H1 (cell line): ENCODE data around the gene PLEKHM3. TPM values are rescaled to one million over a fixed set of nuclear protein-coding genes. Genes with fewer than 3 reads are reported as not detected.

ENCODE experiments used
- CTCF ChIA-PET: fragments of 300-600 bp; sonication (Branson Sonifier 250); formaldehyde crosslinking; loops from one replicate; lab custom pipeline; 2021; ENCODE audit not compliant: partially characterized antibody; lab: Charles Lee
- POLR2A ChIA-PET: fragments of 300-600 bp; sonication (Branson Sonifier 250); formaldehyde crosslinking; loops from one replicate; lab custom pipeline; 2021; ENCODE audit warnings: inconsistent platforms; ENCODE audit not compliant: partially characterized antibody; lab: Charles Lee
- DNase-seq, 2 experiments: peaks; one replicate each; pipeline versions ENCODE4 v3.0.0 to v3.0.0-alpha.2; 2010 to 2022; ENCODE audit warnings: low spot score in 2 of 2, low read depth in 1 of 2, mixed read lengths in 1 of 2
- FAIRE-seq: peaks from 2 replicates; lab custom pipeline; 2011; peaks lifted over from hg19 to GRCh38; lab: Jason Lieb, UNC
- H2AFZ ChIP-seq: 2 replicates; pipeline ENCODE4 v1.8.1; 2012; ENCODE audit warnings: low read length, inconsistent platforms
- H2AK5ac ChIP-seq: 2 replicates; pipeline ENCODE4 v1.6.1; 2013; ENCODE audit warnings: low read depth, low read length
- H2BK120ac ChIP-seq: replicated peaks from 2 replicates; pipeline ENCODE3; 2013; ENCODE audit warnings: low read depth, low read length, inconsistent platforms
- H2BK12ac ChIP-seq: 2 replicates; pipeline ENCODE4 v1.6.1; 2013; ENCODE audit warnings: low read depth, low read length
- H2BK15ac ChIP-seq: 2 replicates; pipeline ENCODE4 v1.6.1; 2013; ENCODE audit warnings: low read length
- H2BK20ac ChIP-seq: 2 replicates; pipeline ENCODE4 v1.6.1; 2013; ENCODE audit warnings: low read length
- H2BK5ac ChIP-seq: 2 replicates; pipeline ENCODE4 v1.6.1; 2013; ENCODE audit warnings: low read depth, low read length
- H3K14ac ChIP-seq: 2 replicates; pipeline ENCODE4 v1.6.1; 2013; ENCODE audit warnings: inconsistent platforms; ENCODE audit not compliant: insufficient read length
- H3K18ac ChIP-seq: 2 replicates; pipeline ENCODE4 v1.6.1; 2013; ENCODE audit warnings: low read length; ENCODE audit errors: extremely low read depth
- H3K23ac ChIP-seq: 2 replicates; pipeline ENCODE4 v1.6.1; 2013; ENCODE audit warnings: inconsistent platforms; ENCODE audit not compliant: insufficient read length
- H3K23me2 ChIP-seq: 2 replicates; pipeline ENCODE4 v1.6.1; 2013; ENCODE audit warnings: low read depth, low read length
- H3K27ac ChIP-seq: 2 replicates; pipeline ENCODE4 v1.6.1; 2011; ENCODE audit warnings: low read depth, low read length, inconsistent platforms
- H3K27me3 ChIP-seq, 4 experiments: replicated peaks in 1 of 4; 1 replicate in 1 of 4; 2 replicates in 3 of 4; pipeline versions ENCODE4 v1.6.1 to v1.8.1; 2011 to 2013; ENCODE audit warnings: low read length in 3 of 4, mild to moderate bottlenecking in 3 of 4, inconsistent platforms in 2 of 4, mixed read lengths in 2 of 4, moderate library complexity in 1 of 4; ENCODE audit not compliant: control insufficient read depth in 3 of 4, insufficient read depth in 3 of 4; ENCODE audit errors: extremely low read depth in 1 of 4
- H3K36me3 ChIP-seq, 4 experiments: 2 replicates each; pipeline versions ENCODE4 v1.6.1 to v1.8.1; 2011 to 2013; ENCODE audit warnings: mild to moderate bottlenecking in 4 of 4, low read length in 3 of 4, moderate library complexity in 2 of 4, control low read depth in 1 of 4, inconsistent platforms in 1 of 4; ENCODE audit not compliant: insufficient read depth in 4 of 4, control insufficient read depth in 2 of 4
- H3K4ac ChIP-seq: replicated peaks from 2 replicates; pipeline ENCODE3; 2013; ENCODE audit warnings: low read length, low read depth, mixed read lengths, inconsistent platforms; ENCODE audit not compliant: insufficient read length
- H3K4me1 ChIP-seq, 4 experiments: replicated peaks in 1 of 4; 1 replicate in 1 of 4; 2 replicates in 3 of 4; pipeline versions ENCODE4 v1.6.1 to v1.8.1; 2011 to 2013; ENCODE audit warnings: low read length in 3 of 4, inconsistent platforms in 2 of 4, mixed read lengths in 1 of 4; ENCODE audit not compliant: insufficient read depth in 4 of 4, control insufficient read depth in 3 of 4
- H3K4me2 ChIP-seq, 2 experiments: 2 replicates each; pipeline versions ENCODE4 v1.6.1 to v1.8.1; 2011 to 2013; ENCODE audit warnings: low read depth in 2 of 2, low read length in 2 of 2, control low read depth in 1 of 2, inconsistent platforms in 1 of 2, mild to moderate bottlenecking in 1 of 2; ENCODE audit not compliant: insufficient read depth in 1 of 2
- H3K4me3 ChIP-seq, 4 experiments: fragments of 200-600, 300-600 bp in 1 of 4; sonication (generic), shearing (Covaris generic), sonication (Bioruptor Twin) in 1 of 4; 2 replicates each; pipeline versions ENCODE4 v1.5.1 to v1.8.1; 2011 to 2016; ENCODE audit warnings: low read length in 4 of 4, low read depth in 3 of 4, control low read depth in 2 of 4, inconsistent platforms in 2 of 4, mild to moderate bottlenecking in 2 of 4, mixed read lengths in 1 of 4, moderate library complexity in 1 of 4; ENCODE audit not compliant: insufficient read depth in 2 of 4; ENCODE audit errors: extremely low read depth in 1 of 4
- H3K56ac ChIP-seq: replicated peaks from 2 replicates; pipeline ENCODE3; 2013; ENCODE audit warnings: low read depth, mild to moderate bottlenecking, mixed read lengths, low read length, inconsistent platforms; ENCODE audit not compliant: insufficient read length
- H3K79me1 ChIP-seq: 2 replicates; pipeline ENCODE4 v1.6.1; 2013; ENCODE audit warnings: low read depth, low read length, control low read depth
- H3K79me2 ChIP-seq, 2 experiments: 2 replicates each; pipeline versions ENCODE4 v1.6.1 to v1.8.1; 2012 to 2013; ENCODE audit warnings: low read length in 2 of 2, mild to moderate bottlenecking in 2 of 2, inconsistent platforms in 1 of 2; ENCODE audit not compliant: insufficient read depth in 2 of 2, control insufficient read depth in 1 of 2
- H3K9ac ChIP-seq, 4 experiments: replicated peaks in 1 of 4; 1 replicate in 1 of 4; 2 replicates in 3 of 4; pipeline versions ENCODE4 v1.6.1 to v1.8.1; 2011 to 2013; ENCODE audit warnings: low read depth in 3 of 4, low read length in 3 of 4, control low read depth in 2 of 4, mild to moderate bottlenecking in 2 of 4, moderate library complexity in 2 of 4, inconsistent platforms in 1 of 4; ENCODE audit errors: extremely low read depth in 1 of 4
- H3K9me3 ChIP-seq, 2 experiments: 2 replicates each; pipeline versions ENCODE4 v1.6.1 to v1.8.1; 2012 to 2013; ENCODE audit warnings: mild to moderate bottlenecking in 2 of 2, moderate library complexity in 2 of 2, control low read depth in 1 of 2, inconsistent platforms in 1 of 2, low read depth in 1 of 2, low read length in 1 of 2, mixed read lengths in 1 of 2; ENCODE audit not compliant: insufficient read depth in 2 of 2
- H4K20me1 ChIP-seq, 2 experiments: replicated peaks in 1 of 2; 2 replicates each; pipeline versions ENCODE3 to v1.8.1; 2011 to 2013; ENCODE audit warnings: inconsistent platforms in 2 of 2, low read length in 2 of 2, mild to moderate bottlenecking in 1 of 2; ENCODE audit not compliant: insufficient read depth in 2 of 2, control insufficient read depth in 1 of 2
- H4K5ac ChIP-seq: 2 replicates; pipeline ENCODE4 v1.6.1; 2013; ENCODE audit warnings: low read length, low read depth, mixed read lengths, inconsistent platforms; ENCODE audit not compliant: insufficient read length
- H4K8ac ChIP-seq: 2 replicates; pipeline ENCODE4 v1.8.0; 2013; ENCODE audit warnings: mild to moderate bottlenecking, moderate library complexity, low read length, inconsistent platforms; ENCODE audit not compliant: insufficient read depth; ENCODE audit errors: extremely low read depth
- H4K91ac ChIP-seq: replicated peaks from 2 replicates; pipeline ENCODE3; 2013; ENCODE audit warnings: low read length, mixed read lengths, inconsistent platforms; ENCODE audit not compliant: insufficient read length
- TAF1 ChIP-seq: IDR thresholded peaks from 2 replicates; pipeline ENCODE4 v1.6.1; 2011; ENCODE audit warnings: mild to moderate bottlenecking, low read depth, low read length
- WGBS, 2 experiments: shearing (Covaris generic) in 1 of 2; methylation state at CpG; one replicate each; pipeline versions ENCODE4 v1.1.6 to v1.1.7; 2013 to 2015; ENCODE audit warnings: low lambda C conversion rate in 2 of 2, mixed read lengths in 2 of 2, inconsistent platforms in 1 of 2, low coverage in 1 of 2, missing lambda C conversion rate in 1 of 2; ENCODE audit not compliant: insufficient replicate concordance in 2 of 2, insufficient coverage in 1 of 2, insufficient read length in 1 of 2; ENCODE audit errors: extremely low coverage in 1 of 2, missing lambda C conversion rate in 1 of 2; 5-methylcytosine and 5-hydroxymethylcytosine counted together
- polyA plus RNA-seq, 7 experiments: library from polyadenylated mRNA; depleted of rRNA in 3 of 7; stranded (reverse) in 5 of 7; unstranded in 2 of 7; fragments of >200 nt in 5 of 7; fragments of 200-250 nt in 2 of 7; gene quantifications; 1 replicate in 5 of 7; 2 replicates in 1 of 7; 4 replicates in 1 of 7; pipeline versions ENCODE4 v1.2.1 to v1.2.3, GENCODE V29; 2011 to 2013; ENCODE audit warnings: missing spikeins in 2 of 7, mixed read lengths in 2 of 7
- total RNA-seq: library from RNA; stranded (reverse); fragmentation: NEBNext Ultra II Directional; extraction: Animal tissue kit (Norgen Biotek cat#: 25700); gene quantifications from 2 replicates; pipeline ENCODE4 v1.2.1, GENCODE V29; 2021
- TF ChIP-seq, protein P1 (sequence below): IDR thresholded peaks from 2 replicates; pipeline ENCODE4 v1.6.1; 2011; ENCODE audit warnings: low read length, improper control_type of control experiment

PLEKHM3 gene
- total and polyA plus RNA-seq, 2 of the 8 experiments (the other 6 are each of a cell fraction or from before 2014, with no cell fraction given), result 2.3 to 5.8 TPM

DNA sequence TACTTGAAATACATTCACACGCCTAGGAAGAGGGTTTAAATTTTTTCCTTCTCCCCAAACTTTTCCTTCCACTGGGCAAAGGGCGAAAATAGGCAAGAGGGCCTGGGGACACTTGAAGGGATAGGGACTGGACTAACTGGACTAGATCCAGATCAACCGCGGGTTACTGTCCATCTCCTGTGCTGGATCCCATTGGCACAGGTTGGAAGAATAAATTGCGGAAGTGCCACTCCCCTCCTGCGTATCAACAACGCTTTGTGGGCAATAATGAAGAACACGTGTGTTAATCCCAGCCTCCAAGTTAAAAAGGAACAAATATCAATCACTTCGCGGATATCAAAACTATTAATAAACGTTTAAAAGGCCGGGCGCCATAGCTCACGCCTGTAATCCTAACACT is 253.9 kb downstream of the PLEKHM3 start:
- ChIA-PET CTCF (interaction anchor here (0.8 to 3.0 kb wide), 3 partner anchors 21 to 269 kb away, joined by 3 to 11 read pairs (median 3); no protein-coding TSS in a partner anchor), POLR2A (no interaction called here)
- peaks cover 0 to 26% (median 18%) of the 10 kb centered on the region in 4 experiments; a peak in 6 of 7 replicates for H3K4me1 ChIP-seq
- peaks cover 0 to 4% (median 1%) of the 10 kb centered on the region in 4 experiments; a peak in 1 of 7 replicates for H3K27me3 ChIP-seq
- no peaks in the 10 kb centered on the region for H3K9me3 ChIP-seq
- no peak overlapping the region for H3K4ac ChIP-seq
- no peak overlapping the region for H3K27ac ChIP-seq
- H2BK20ac ChIP-seq, result 0 out of 2 replicates have a peak overlapping the region, but pooled peaks have one; percentile 43
- no peak for DNase-seq
- no peak overlapping the region for H3K14ac ChIP-seq
- H3K4me3 ChIP-seq, result peak overlapping the region in 3 of 4 experiments; percentile 26 to 96 (median 55); a peak in 5 of 8 replicates
- no peak overlapping the region; the same call in 1 of the 2 replicates for H3K18ac ChIP-seq
- H3K23me2 ChIP-seq, result peaks cover 29% of the 10 kb centered on the region
- no peak overlapping the region for H2BK120ac ChIP-seq
- peaks cover 6% of the 10 kb centered on the region for H3K79me1 ChIP-seq
- H4K5ac ChIP-seq, result no peak overlapping the region
- peaks cover 9 to 10% of the 10 kb centered on the region in 2 experiments for H4K20me1 ChIP-seq
- TF ChIP-seq, protein P1, sequence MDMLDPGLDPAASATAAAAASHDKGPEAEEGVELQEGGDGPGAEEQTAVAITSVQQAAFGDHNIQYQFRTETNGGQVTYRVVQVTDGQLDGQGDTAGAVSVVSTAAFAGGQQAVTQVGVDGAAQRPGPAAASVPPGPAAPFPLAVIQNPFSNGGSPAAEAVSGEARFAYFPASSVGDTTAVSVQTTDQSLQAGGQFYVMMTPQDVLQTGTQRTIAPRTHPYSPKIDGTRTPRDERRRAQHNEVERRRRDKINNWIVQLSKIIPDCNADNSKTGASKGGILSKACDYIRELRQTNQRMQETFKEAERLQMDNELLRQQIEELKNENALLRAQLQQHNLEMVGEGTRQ, result no peak
- TF ChIP-seq TAF1, result 0 out of 2 replicates have a peak, but pooled peaks have one; percentile 4
- H2AK5ac ChIP-seq, result no peak overlapping the region
- 87% methylated on average over 14 of the region's 14 CpGs; no CpG with 5 or more reads in 1 of the 2 experiments for WGBS, 2 experiments
- H2AFZ ChIP-seq, result no peak overlapping the region
- H3K9ac ChIP-seq, result no peak overlapping the region
- H3K56ac ChIP-seq, result no peak overlapping the region
- H4K8ac ChIP-seq, result no peak overlapping the region
- H2BK12ac ChIP-seq, result 0 out of 2 replicates have a peak overlapping the region, but pooled peaks have one; percentile 86
- no peak overlapping the region for H2BK5ac ChIP-seq
- H3K79me2 ChIP-seq, result peaks cover 13 to 29% of the 10 kb centered on the region in 2 experiments
- H3K4me2 ChIP-seq, result peak overlapping the region; percentile 85 to 98
- no peak overlapping the region for H4K91ac ChIP-seq
- no peak overlapping the region for H3K23ac ChIP-seq
- peaks cover 2 to 21% (median 12%) of the 10 kb centered on the region in 4 experiments; a peak in 6 of 8 replicates for H3K36me3 ChIP-seq
- H2BK15ac ChIP-seq, result no peak overlapping the region
- no peak for FAIRE-seq
